Measurements from ENCODE around the gene SLC44A1.

DNA sequence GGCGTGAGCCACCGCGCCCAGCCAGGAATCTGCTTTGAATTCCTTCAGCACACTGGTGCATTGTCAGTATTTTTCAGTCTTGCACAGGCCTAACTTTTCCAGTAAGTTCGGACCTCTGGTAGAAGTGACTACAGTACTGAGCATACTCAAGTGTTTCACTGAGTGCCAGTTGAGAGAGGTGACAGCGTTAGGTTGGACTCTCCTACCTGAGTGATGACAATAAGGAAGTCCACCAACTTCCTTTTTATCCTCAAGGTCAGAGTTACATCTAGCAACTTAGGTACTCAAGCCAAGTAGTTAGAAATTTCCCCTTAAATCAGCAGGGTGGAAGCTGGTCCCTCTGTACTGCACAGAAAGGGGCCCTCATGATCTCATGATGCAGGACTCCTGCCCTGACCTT lies 177.4 kb downstream of the SLC44A1 start:
- no peak for TF ChIP-seq YY1 (IDR thresholded peaks at IDR 0.05; ENCODE audit: insufficient read depth, insufficient read length)
- TF ChIP-seq ZNF274 (IDR thresholded peaks at IDR 0.05; ENCODE audit: low read depth, low read length) = no peak
- no peak for TF ChIP-seq SUZ12 (IDR thresholded peaks at IDR 0.05; ENCODE audit: extremely low read depth, insufficient read depth, insufficient read length)
